K562 (cell line): Measurements from ENCODE around the gene FARP2. TPM values are rescaled to one million over a fixed set of nuclear protein-coding genes. Genes with fewer than 3 reads are reported as not detected.

ENCODE experiments used
- GTF2B ChIP-seq: IDR thresholded peaks from 2 replicates; pipeline ENCODE4 v1.6.1; 2011; ENCODE audit not compliant: insufficient read length; ENCODE audit errors: extremely low read depth
- MXI1 ChIP-seq: IDR thresholded peaks from 2 replicates; pipeline ENCODE4 v1.6.1; 2011; ENCODE audit warnings: low read depth, mild to moderate bottlenecking, improper control_type of control experiment, low read length
- NKRF ChIP-seq: fragments of 450-650 bp; IDR thresholded peaks from 2 replicates; pipeline ENCODE4 v1.6.1; 2016; ENCODE audit warnings: borderline replicate concordance
- PTBP1 ChIP-seq: fragments of 200-400 bp; formaldehyde crosslinking; IDR thresholded peaks from 2 replicates; pipeline ENCODE4 v1.6.1; 2017; ENCODE audit warnings: low read depth, low read length
- SRSF9 ChIP-seq: fragments of 200-400 bp; formaldehyde crosslinking; IDR thresholded peaks from 2 replicates; pipeline ENCODE4 v1.6.1; 2017; ENCODE audit warnings: low read depth, low read length, borderline replicate concordance
- XRCC4 ChIP-seq: IDR thresholded peaks from one replicate; pipeline ENCODE4 v1.6.1; 2011; ENCODE audit not compliant: insufficient read depth, insufficient read length; ENCODE audit errors: extremely low read depth
- ZFX ChIP-seq: sonication (generic); formaldehyde crosslinking; IDR thresholded peaks from 2 replicates; pipeline ENCODE4 v1.8.0; 2022; ENCODE audit warnings: mild to moderate bottlenecking, missing genetic modification reagents, moderate library complexity
- polyA plus RNA-seq, 8 experiments: library from polyadenylated mRNA; depleted of rRNA in 4 of 8; stranded (reverse) in 5 of 8; unstranded in 3 of 8; fragments of >200 nt; fragmentation: Nextera tagmentation in 2 of 8; fragmentation: Illumina TruSeq in 1 of 8; extraction: Ambion mirVana in 2 of 8; extraction: Trizol in 1 of 8; gene quantifications; 2 replicates each; pipeline versions ENCODE4 v1.2.1 to v1.2.3, GENCODE V29; 2011 to 2014; ENCODE audit warnings: inconsistent platforms in 1 of 8, missing spikeins in 1 of 8
- total RNA-seq, 7 experiments: library from RNA; depleted of rRNA in 6 of 7; stranded (reverse); fragments of >200 nt in 6 of 7; fragmentation: Illumina TruSeq in 2 of 7; extraction: Trizol in 2 of 7; gene quantifications; 2 replicates each; pipeline versions ENCODE4 v1.2.1 to v1.2.3, GENCODE V29; 2011 to 2021; ENCODE audit warnings: low replicate concordance in 1 of 7

Gene FARP2
- total and polyA plus RNA-seq, 9 of the 15 experiments (the other 6 are each of a cell fraction or from before 2014, with no cell fraction given) = 4.1 to 38.1 (median 21.1) TPM

- TF ChIP-seq PTBP1 (no peak), MXI1 (no peak), SRSF9 (no peak), ZFX (CRISPR knock-in tag) (no peak), GTF2B (no peak), NKRF (no peak), XRCC4 (no peak)
- TF ChIP-seq, all 486 proteins: peak for 0
Measured at GRCh38 chr2:241494311-241494908, 138.3 kb downstream of the FARP2 start (continued).
